Right renal pelvis (tissue), 4 donors: ENCODE measurements around the gene GNG7. TPM values are rescaled to one million over a fixed set of nuclear protein-coding genes. Genes with fewer than 3 reads are reported as not detected.
"Not testable (repeated sequence)": the region's sequence is repeated elsewhere in the genome, so short reads cannot be mapped to it uniquely, and the experiment has no call there.

ENCODE experiments used
- DNase-seq, 4 donors: peaks; one replicate each; pipeline ENCODE4 v3.0.0-alpha.2; 2013; ENCODE audit warnings: low read depth in 4 of 4, low spot score in 3 of 4, missing footprints in 1 of 4
- polyA plus RNA-seq, 4 donors: library from polyadenylated mRNA; unstranded; fragments of 120-200 nt; gene quantifications; one replicate each; pipeline ENCODE4 v1.2.1, GENCODE V29; 2013; ENCODE audit not compliant: insufficient read length in 4 of 4

The GNG7 gene
- polyA plus RNA-seq, 4 donors: 5.6 to 6.8 (median 6.3) TPM

DNA sequence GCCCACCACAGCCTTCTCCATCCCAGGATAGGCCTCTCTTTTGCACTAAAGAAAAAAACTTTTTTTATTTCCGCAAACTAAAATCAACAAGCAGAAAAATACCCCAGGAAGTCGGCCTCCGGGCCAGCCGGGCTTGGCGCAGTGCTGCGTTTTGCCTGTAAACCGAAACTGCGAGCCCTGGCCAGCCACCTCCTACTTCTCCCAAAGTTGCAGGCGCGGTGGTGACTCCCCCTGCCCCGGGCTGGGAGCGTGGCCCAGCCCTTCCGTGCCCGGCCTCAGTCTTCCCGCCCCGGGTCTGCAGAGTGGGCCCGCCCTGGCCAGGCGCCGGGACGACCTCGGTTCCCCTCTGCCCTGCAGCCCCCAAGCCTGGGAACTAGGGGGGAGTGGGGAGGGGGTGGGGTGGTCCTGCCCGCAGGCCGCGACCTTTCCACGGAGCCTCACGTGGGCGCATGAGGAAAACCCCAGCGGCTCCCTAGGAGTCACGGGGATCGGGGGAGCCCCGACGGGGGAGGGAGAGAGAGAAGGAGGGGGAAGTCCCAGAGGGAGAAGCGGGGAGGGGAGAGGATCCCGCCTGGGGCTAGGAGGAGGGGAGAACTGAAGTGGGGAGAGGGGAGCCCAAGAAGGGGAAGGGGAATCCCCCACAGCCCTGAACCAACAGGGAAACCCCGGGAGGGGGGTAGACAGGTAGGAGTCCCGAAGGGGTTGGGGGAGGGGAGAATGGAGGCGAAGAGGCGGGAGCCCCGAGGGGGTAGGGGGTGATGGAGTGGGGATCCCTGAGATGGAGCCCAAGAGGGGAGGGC, 223.5 kb downstream of the GNG7 start:
- DNase-seq: no peak

- no peak for DNase-seq
Measured at GRCh38 chr19:2478278-2478755, 224.2 kb downstream of the GNG7 start.

DNA sequence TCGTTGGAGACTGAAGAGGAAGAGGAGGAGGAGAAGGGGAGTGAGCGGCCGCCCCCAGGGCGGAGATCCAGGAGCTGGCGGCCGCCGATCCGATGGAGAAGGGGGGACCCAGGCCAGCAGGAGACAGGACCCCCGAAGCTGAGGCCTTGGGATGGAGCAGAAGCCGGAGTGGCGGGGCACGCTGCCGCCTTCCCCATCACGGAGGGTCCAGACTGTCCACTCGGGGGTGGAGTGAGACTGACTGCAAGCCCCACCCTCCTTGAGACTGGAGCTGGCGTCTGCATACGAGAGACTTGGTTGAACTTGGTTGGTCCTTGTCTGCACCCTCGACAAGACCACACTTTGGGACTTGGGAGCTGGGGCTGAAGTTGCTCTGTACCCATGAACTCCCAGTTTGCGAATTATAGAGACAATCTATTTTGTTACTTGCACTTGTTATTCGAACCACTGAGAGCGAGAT, 224.7 kb downstream of the GNG7 start:
- no peak for DNase-seq

- DNase-seq: no peak
Measured at GRCh38 chr19:2477141-2477710, 225.3 kb downstream of the GNG7 start.

- no peak for DNase-seq
Measured at GRCh38 chr19:2476451-2477140, 225.9 kb downstream of the GNG7 start.

- peak; percentile 96 to 97 (median 97) for DNase-seq
Measured at GRCh38 chr19:2475702-2476450, 226.6 kb downstream of the GNG7 start, which contains the start of gene GADD45B. GADD45B (plus strand) TSS chr19:2476127; CDS start chr19:2476359, 232 bp downstream.

- no peak for DNase-seq
Measured at GRCh38 chr19:2475018-2475701, 227.3 kb downstream of the GNG7 start.

DNA sequence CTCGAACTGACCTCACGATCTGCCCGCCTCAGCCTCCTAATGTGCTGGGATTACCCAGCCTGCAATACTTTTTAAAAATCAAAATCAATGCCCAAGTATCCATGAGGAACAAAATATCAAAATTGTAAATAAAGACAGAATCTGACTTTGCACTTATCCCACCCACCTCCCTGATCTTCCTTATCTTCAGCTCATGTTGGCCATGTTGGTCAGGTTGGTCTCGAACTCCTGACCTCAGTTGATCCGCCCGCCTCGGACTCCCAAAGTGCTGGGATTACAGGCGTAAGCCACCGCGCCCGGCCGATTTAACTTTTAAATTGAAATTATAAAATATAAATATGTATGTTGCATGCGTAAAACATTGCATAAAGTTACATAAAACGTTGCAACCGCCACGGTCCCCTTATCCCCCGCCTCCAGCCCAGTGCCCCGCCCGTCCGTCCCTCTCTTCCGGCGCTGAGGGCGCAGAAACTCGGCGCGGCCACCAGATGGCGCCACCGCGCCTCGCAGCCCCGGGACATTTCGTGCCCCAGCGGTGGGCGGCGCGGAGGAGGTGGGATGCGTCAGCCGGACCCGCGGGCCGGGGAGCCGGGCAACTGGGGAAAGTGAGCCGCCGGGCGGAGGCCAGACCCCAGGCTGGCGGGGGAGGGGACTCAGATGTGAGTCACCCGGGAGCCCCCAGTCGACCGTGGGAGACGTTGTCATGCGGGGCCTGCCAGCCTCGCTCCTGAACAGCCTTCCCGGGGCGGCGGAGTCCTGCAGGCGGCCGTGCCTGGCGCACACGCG, 228.1 kb downstream of the GNG7 start:
- no peak for DNase-seq

- not testable (repeated sequence) for DNase-seq
Measured at GRCh38 chr19:2469915-2470200, 232.6 kb downstream of the GNG7 start.

DNA sequence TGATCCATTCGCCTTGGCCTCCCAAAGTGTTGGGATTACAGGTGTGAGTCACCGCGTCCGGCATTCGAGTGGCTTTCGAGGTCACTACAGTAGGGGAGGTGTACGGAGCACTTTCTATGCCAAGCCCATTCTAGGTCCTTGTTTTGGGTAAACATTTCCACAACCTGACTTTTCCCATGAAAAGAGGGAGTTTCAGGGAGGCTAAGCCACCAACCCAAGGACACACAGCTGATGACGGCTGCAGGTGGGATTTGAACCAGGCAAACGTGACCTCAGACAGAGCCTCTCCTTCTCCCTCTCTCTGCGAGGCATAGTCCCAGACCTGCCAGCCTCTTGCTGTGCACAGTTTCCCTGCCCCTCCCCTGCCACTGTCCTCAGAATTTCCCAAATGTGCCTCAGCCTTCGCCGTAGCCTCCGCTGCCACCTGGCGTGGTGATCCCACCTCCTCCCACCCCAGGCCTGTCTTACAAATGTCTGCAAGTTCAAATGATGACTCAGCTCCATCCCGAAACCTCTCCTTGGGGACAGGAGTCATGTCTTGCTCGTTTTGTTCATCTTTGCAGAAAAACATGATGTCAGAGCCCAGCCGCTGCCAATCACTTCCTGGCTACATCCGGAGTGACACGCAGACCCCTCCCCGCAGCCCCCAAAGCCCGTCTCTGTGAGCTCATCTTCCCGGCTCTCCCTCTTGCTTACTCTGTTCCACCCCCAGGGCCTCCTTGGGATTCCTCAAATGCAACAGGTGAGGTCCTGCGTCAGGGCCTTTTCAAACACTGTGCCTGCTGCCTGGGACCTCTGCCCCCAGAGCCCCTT, 233.2 kb downstream of the GNG7 start:
- DNase-seq: no peak

DNA sequence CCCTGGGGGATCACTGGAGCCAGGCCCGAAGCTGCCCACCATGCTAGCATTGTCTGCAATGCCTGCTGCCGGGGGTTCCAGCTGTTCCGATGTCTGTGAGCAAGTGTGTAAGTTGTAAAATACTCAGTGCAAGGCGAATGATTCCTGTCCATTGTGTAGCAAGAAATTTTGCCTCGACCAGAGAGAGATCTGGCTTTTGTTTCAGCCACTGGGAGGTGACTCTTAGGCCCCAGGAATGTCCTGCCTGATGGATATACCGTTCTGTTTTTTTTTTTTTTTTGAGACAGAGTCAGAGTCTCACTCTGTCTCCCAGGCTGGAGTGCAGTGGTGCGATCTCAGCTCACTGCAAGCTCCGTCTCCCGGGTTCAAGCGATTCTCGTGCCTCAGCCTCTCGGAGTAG, 233.9 kb downstream of the GNG7 start:
- DNase-seq: no peak

- DNase-seq: no peak
Measured at GRCh38 chr19:2464389-2464788, 238.1 kb downstream of the GNG7 start.

DNA sequence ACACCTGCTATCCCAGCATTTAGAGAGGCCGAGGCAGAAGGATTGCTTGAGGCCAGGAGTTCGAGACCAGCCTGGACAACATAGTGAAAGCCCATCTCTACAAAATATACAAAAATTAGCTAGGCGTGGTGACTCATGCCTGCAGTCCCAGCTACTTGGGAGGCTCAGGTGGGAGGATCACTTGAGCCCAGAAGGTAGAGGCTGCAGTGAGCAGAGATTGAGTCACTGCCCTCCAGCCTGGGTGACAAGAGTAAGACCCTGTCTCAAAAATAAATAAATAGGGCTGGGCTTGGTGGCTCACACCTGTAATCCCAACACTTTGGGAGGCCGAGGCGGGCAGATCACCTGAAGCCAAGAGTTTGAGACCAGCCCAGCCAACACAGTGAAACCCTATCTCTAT, 238.8 kb downstream of the GNG7 start:
- DNase-seq: not testable (repeated sequence)

DNA sequence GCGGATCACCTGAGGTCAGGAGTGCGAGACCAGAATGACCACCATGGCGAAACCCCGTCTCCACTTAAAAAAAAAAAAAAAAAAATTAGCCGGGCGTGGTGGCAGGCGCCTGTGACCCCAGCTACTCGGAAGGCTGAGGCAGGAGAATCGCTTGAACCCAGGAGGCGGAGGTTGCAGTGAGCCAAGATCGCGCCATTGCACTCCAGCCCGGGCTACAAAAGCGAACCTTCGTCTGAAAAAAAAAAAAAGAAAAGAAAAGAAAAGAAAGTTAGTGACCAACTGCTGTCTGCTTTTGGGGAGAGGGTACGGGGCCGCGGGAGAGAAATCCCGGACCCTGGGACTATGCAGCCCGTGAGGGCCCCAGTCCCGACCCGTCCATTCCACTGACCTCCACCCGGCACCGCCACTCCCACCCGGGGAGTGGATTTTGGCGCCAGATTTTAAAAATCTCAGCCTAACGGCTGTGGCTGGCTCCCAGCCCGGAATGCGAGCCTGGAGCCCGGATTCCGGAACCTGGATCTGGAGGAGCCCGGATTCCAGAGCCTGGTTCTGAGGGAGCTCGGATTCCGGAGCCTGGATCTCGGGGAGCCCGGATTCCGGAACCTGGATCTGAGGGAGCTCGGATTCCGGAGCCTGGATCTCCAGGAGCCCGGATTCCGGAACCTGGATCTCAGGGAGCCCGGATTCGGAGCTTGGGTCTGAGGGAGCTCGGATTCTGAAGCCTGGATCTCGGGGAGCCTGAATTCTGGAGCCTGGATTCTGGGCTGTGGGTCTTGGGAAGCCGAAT, 239.7 kb downstream of the GNG7 start:
- DNase-seq: peak; percentile 82 to 96 (median 94)

- no peak for DNase-seq
Measured at GRCh38 chr19:2461751-2462634, 240.5 kb downstream of the GNG7 start.
